SK-N-SH treated with all-trans-retinoic acid at 6 μM for 48 hours (cell line): ENCODE results near the gene MAPK10.

ENCODE experiments used
- ARNTL ChIP-seq: fragments of 450-650 bp; formaldehyde crosslinking; IDR thresholded peaks from 2 replicates; pipeline ENCODE4 v1.5.0; 2020; ENCODE audit warnings: low read depth, mild to moderate bottlenecking, moderate library complexity, borderline replicate concordance
- BACH2 ChIP-seq: fragments of 250-450 bp; sonication (Bioruptor Pico); IDR thresholded peaks from 2 replicates; pipeline ENCODE4 v1.9.0; 2021; ENCODE audit warnings: mild to moderate bottlenecking, borderline replicate concordance
- OSR1 ChIP-seq: fragments of 250-450 bp; sonication (Bioruptor Pico); IDR thresholded peaks from 2 replicates; pipeline ENCODE4 v1.8.0; 2022; ENCODE audit warnings: moderate library complexity, mild to moderate bottlenecking, inconsistent platforms

DNA sequence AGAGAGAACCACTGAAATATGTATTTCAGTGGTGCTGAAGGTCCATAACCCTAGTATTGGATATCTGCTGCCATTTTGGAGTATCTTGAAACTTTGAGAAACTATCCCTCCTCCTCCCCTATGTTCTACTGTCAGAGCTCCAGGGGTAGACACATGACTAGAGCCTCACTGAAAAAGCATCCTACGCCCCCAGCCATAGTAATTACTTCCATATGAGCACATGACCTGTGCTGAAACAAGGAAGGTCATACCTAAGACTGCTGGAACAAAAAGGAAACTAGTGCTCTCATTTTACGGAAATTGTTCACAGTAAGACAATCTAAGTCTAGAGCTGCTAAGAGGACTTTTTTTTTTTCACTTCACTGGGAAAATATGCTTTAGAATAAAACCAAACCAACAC lies 42.0 kb upstream of the MAPK10 start:
- TF ChIP-seq BACH2 (CRISPR knock-in tag) = no peak
- TF ChIP-seq ARNTL = no peak
- TF ChIP-seq OSR1 (CRISPR knock-in tag) = no peak
